ENCODE data around the gene RIMBP2.

The RIMBP2 gene

GRCh38 chr12:130714591-130715149 lies 1.4 kb downstream of the RIMBP2 start:
- Histone ChIP-seq H3K4me1 (ENCODE audit: control insufficient read depth, insufficient read depth, low read length, poor library complexity, severe bottlenecking) (no peaks in the 10 kb centered on the region), H3K27ac (ENCODE audit: insufficient read depth, low read length, poor library complexity, severe bottlenecking) (no peak overlapping the region), H3K27me3 (replicated peaks; ENCODE audit: control insufficient read depth, insufficient read depth, low read length, poor library complexity, severe bottlenecking) (peaks cover 25% of the 10 kb centered on the region), H3K36me3 (ENCODE audit: control insufficient read depth, insufficient read depth, low read length) (no peaks in the 10 kb centered on the region), H3K9me3 (ENCODE audit: control insufficient read depth, low read length) (no peaks in the 10 kb centered on the region), H3K4me3 (ENCODE audit: insufficient read depth, low read depth, low read length, poor library complexity, severe bottlenecking) (no peak overlapping the region)
- DNase-seq, result no peak

- no peak overlapping the region for H3K27ac ChIP-seq (ENCODE audit: insufficient read depth, low read length, poor library complexity, severe bottlenecking)
- H3K27me3 ChIP-seq (replicated peaks; ENCODE audit: control insufficient read depth, insufficient read depth, low read length, poor library complexity, severe bottlenecking), result peaks cover 25% of the 10 kb centered on the region
- no peak overlapping the region for H3K4me3 ChIP-seq (ENCODE audit: insufficient read depth, low read depth, low read length, poor library complexity, severe bottlenecking)
- DNase-seq, result no peak
- H3K36me3 ChIP-seq (ENCODE audit: control insufficient read depth, insufficient read depth, low read length), result no peaks in the 10 kb centered on the region
- H3K4me1 ChIP-seq (ENCODE audit: control insufficient read depth, insufficient read depth, low read length, poor library complexity, severe bottlenecking), result no peaks in the 10 kb centered on the region
- H3K9me3 ChIP-seq (ENCODE audit: control insufficient read depth, low read length), result no peaks in the 10 kb centered on the region
Measured at GRCh38 chr12:130714091-130714590, 2.0 kb downstream of the RIMBP2 start.

DNA sequence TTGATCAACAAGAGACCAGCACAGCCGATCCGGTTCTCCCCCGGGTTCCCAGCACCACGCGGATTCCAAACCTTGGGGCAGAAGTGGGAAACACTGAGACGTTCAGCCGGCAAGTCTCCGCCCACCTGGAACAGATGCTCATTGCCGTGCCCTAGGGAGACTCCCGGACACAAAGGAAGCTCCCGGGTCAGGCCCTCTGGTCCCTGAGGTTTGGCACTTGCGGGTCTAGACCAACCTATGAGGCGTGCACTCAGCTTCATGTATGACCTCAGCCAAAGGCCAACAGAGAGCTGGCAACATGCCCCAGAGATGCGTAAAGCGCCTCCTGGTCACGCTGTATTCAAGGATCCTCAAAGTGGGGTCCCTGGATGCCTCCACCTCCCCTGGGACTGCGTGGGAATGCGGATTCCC lies 2.5 kb downstream of the RIMBP2 start:
- Histone ChIP-seq H3K9me3 (ENCODE audit: control insufficient read depth, low read length) (no peaks in the 10 kb centered on the region), H3K27me3 (replicated peaks; ENCODE audit: control insufficient read depth, insufficient read depth, low read length, poor library complexity, severe bottlenecking) (peaks cover 25% of the 10 kb centered on the region), H3K27ac (ENCODE audit: insufficient read depth, low read length, poor library complexity, severe bottlenecking) (no peak overlapping the region), H3K36me3 (ENCODE audit: control insufficient read depth, insufficient read depth, low read length) (no peaks in the 10 kb centered on the region), H3K4me1 (ENCODE audit: control insufficient read depth, insufficient read depth, low read length, poor library complexity, severe bottlenecking) (no peaks in the 10 kb centered on the region), H3K4me3 (ENCODE audit: insufficient read depth, low read depth, low read length, poor library complexity, severe bottlenecking) (no peak overlapping the region)
- DNase-seq, result no peak

DNA sequence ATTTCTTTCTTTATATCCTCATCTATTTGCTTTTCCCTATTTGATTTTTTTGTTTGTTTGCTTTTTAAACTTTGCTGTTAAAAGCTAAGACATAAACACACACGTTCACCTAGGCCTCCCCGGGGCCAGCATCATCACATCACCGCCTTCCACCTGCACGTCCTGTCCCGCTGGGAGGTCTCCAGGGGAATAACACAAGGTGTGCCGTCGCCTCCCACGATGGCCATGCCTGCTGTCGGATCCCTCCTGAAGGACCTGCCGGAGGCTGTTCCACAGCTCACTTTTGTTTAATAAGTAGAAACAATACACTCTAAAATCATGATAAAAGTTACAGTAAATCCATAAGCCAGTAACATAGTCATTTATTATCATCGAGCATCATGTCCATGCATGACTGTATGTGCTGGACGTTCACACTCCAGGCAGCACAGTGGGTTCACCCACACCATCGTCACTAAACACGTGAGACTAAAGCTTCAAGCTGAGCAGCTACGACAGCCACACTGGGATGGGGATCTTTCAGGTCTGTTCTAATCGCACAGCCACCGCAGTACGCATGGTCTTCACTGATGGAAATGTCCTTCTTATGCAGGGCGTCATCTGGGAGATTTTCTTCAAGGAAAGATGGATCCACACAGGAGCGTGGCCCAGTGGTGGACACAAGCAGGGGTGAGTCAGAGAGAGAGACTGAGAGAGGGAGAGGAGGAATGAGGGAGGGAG lies 3.6 kb downstream of the RIMBP2 start:
- no peak overlapping the region for H3K4me3 ChIP-seq (ENCODE audit: insufficient read depth, low read depth, low read length, poor library complexity, severe bottlenecking)
- no peaks in the 10 kb centered on the region for H3K36me3 ChIP-seq (ENCODE audit: control insufficient read depth, insufficient read depth, low read length)
- H3K27ac ChIP-seq (ENCODE audit: insufficient read depth, low read length, poor library complexity, severe bottlenecking), result no peak overlapping the region
- H3K27me3 ChIP-seq (replicated peaks; ENCODE audit: control insufficient read depth, insufficient read depth, low read length, poor library complexity, severe bottlenecking), result peaks cover 25% of the 10 kb centered on the region
- no peaks in the 10 kb centered on the region for H3K4me1 ChIP-seq (ENCODE audit: control insufficient read depth, insufficient read depth, low read length, poor library complexity, severe bottlenecking)
- no peak for DNase-seq
- no peaks in the 10 kb centered on the region for H3K9me3 ChIP-seq (ENCODE audit: control insufficient read depth, low read length)

DNA sequence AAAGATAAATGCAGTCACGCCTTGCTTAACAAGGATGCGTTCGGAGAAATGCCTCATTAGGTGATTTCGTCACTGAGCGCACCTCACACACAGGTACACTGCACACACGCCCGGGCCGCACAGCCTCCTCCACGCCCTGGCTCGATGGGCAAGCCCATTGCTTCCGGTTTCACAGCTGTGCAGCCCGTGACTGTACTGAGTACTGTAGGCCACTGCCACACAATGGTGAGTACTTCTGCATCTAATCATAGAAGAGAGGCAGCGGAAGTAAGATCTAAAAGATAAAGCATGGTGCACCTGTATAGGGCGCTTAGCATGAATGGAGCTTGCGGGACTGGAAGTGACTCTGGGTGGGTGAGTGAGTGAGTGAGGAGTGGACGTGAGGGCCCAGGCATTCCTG lies 4.3 kb downstream of the RIMBP2 start:
- Histone ChIP-seq H3K9me3 (ENCODE audit: control insufficient read depth, low read length) (no peaks in the 10 kb centered on the region), H3K27ac (ENCODE audit: insufficient read depth, low read length, poor library complexity, severe bottlenecking) (no peak overlapping the region), H3K4me1 (ENCODE audit: control insufficient read depth, insufficient read depth, low read length, poor library complexity, severe bottlenecking) (no peaks in the 10 kb centered on the region), H3K36me3 (ENCODE audit: control insufficient read depth, insufficient read depth, low read length) (no peaks in the 10 kb centered on the region), H3K4me3 (ENCODE audit: insufficient read depth, low read depth, low read length, poor library complexity, severe bottlenecking) (no peak overlapping the region), H3K27me3 (replicated peaks; ENCODE audit: control insufficient read depth, insufficient read depth, low read length, poor library complexity, severe bottlenecking) (peaks cover 25% of the 10 kb centered on the region)
- no peak for DNase-seq

GRCh38 chr12:130710733-130711080 lies 5.4 kb downstream of the RIMBP2 start:
- Histone ChIP-seq H3K9me3 (ENCODE audit: control insufficient read depth, low read length) (no peaks in the 10 kb centered on the region), H3K36me3 (ENCODE audit: control insufficient read depth, insufficient read depth, low read length) (no peaks in the 10 kb centered on the region), H3K4me1 (ENCODE audit: control insufficient read depth, insufficient read depth, low read length, poor library complexity, severe bottlenecking) (no peaks in the 10 kb centered on the region), H3K4me3 (ENCODE audit: insufficient read depth, low read depth, low read length, poor library complexity, severe bottlenecking) (no peak overlapping the region), H3K27me3 (replicated peaks; ENCODE audit: control insufficient read depth, insufficient read depth, low read length, poor library complexity, severe bottlenecking) (peaks cover 17% of the 10 kb centered on the region), H3K27ac (ENCODE audit: insufficient read depth, low read length, poor library complexity, severe bottlenecking) (no peak overlapping the region)
- no peak for DNase-seq

GRCh38 chr12:130709971-130710732 lies 5.9 kb downstream of the RIMBP2 start:
- Histone ChIP-seq H3K4me3 (ENCODE audit: insufficient read depth, low read depth, low read length, poor library complexity, severe bottlenecking) (no peak overlapping the region), H3K4me1 (ENCODE audit: control insufficient read depth, insufficient read depth, low read length, poor library complexity, severe bottlenecking) (no peaks in the 10 kb centered on the region), H3K9me3 (ENCODE audit: control insufficient read depth, low read length) (no peaks in the 10 kb centered on the region), H3K27ac (ENCODE audit: insufficient read depth, low read length, poor library complexity, severe bottlenecking) (no peak overlapping the region), H3K36me3 (ENCODE audit: control insufficient read depth, insufficient read depth, low read length) (no peaks in the 10 kb centered on the region), H3K27me3 (replicated peaks; ENCODE audit: control insufficient read depth, insufficient read depth, low read length, poor library complexity, severe bottlenecking) (peaks cover 12% of the 10 kb centered on the region)
- DNase-seq, result no peak

- no peaks in the 10 kb centered on the region for H3K36me3 ChIP-seq (ENCODE audit: control insufficient read depth, insufficient read depth, low read length)
- H3K27ac ChIP-seq (ENCODE audit: insufficient read depth, low read length, poor library complexity, severe bottlenecking), result no peak overlapping the region
- DNase-seq, result no peak
- H3K4me1 ChIP-seq (ENCODE audit: control insufficient read depth, insufficient read depth, low read length, poor library complexity, severe bottlenecking), result no peaks in the 10 kb centered on the region
- no peak overlapping the region for H3K4me3 ChIP-seq (ENCODE audit: insufficient read depth, low read depth, low read length, poor library complexity, severe bottlenecking)
- peaks cover 4% of the 10 kb centered on the region for H3K27me3 ChIP-seq (replicated peaks; ENCODE audit: control insufficient read depth, insufficient read depth, low read length, poor library complexity, severe bottlenecking)
- H3K9me3 ChIP-seq (ENCODE audit: control insufficient read depth, low read length), result no peaks in the 10 kb centered on the region
Measured at GRCh38 chr12:130709151-130709970, 6.7 kb downstream of the RIMBP2 start.

DNA sequence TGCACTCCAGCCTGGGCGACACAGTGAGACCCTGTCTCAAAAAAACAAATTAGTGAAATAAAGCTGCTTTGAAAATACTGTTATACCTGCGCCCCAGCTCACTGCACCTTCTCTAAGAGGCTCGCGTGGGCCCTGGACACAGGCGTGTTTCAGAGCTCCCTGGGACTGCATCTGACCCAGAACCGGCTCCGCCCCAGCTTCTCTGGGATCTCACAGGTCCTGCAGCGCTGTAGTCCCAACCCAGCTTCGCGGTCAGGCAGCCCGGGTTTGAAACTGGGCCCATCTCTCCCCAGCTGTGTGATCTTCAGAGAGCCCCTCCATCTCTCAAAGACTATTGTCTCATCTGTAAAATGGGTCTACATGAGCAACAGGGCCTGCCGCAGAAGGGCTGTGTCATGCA lies 7.5 kb downstream of the RIMBP2 start:
- Histone ChIP-seq H3K4me3 (ENCODE audit: insufficient read depth, low read depth, low read length, poor library complexity, severe bottlenecking) (no peak overlapping the region), H3K36me3 (ENCODE audit: control insufficient read depth, insufficient read depth, low read length) (no peaks in the 10 kb centered on the region), H3K27ac (ENCODE audit: insufficient read depth, low read length, poor library complexity, severe bottlenecking) (no peak overlapping the region), H3K27me3 (replicated peaks; ENCODE audit: control insufficient read depth, insufficient read depth, low read length, poor library complexity, severe bottlenecking) (no peaks in the 10 kb centered on the region), H3K9me3 (ENCODE audit: control insufficient read depth, low read length) (no peaks in the 10 kb centered on the region), H3K4me1 (ENCODE audit: control insufficient read depth, insufficient read depth, low read length, poor library complexity, severe bottlenecking) (no peaks in the 10 kb centered on the region)
- DNase-seq, result no peak
